HEK293T (cell line): ENCODE measurements around the gene COL6A3.

ENCODE experiments used
- CTCF ChIA-PET: fragments of 350-600 bp; formaldehyde crosslinking; extraction: SDS; loops from one replicate; lab custom pipeline; 2021; ENCODE audit warnings: antibody characterized with exemption, inconsistent platforms; lab: Yijun Ruan, JAX
- POLR2A ChIA-PET: fragments of 350-600 bp; formaldehyde crosslinking; extraction: SDS; loops from one replicate; lab custom pipeline; 2020; ENCODE audit warnings: antibody characterized with exemption, inconsistent platforms; lab: Yijun Ruan, JAX
- DNase-seq: peaks from one replicate; pipeline ENCODE4 v3.0.0; 2012; ENCODE audit warnings: mixed read lengths; ENCODE audit errors: extremely low spot score
- ARNT ChIP-seq: fragments of 450-650 bp; IDR thresholded peaks from 2 replicates; pipeline ENCODE4 v1.6.1; 2017; ENCODE audit warnings: mild to moderate bottlenecking
- BHLHE40 ChIP-seq: fragments of 450-650 bp; IDR thresholded peaks from 2 replicates; pipeline ENCODE4 v1.6.1; 2016; ENCODE audit warnings: mild to moderate bottlenecking, moderate library complexity, borderline replicate concordance
- CTBP1 ChIP-seq: fragments of 450-650 bp; IDR thresholded peaks from 2 replicates; pipeline ENCODE4 v1.6.1; 2016; ENCODE audit warnings: borderline replicate concordance
- ELF4 ChIP-seq: fragments of 450-650 bp; IDR thresholded peaks from 2 replicates; pipeline ENCODE4 v1.6.1; 2017; ENCODE audit warnings: antibody characterized with exemption
- FOXA1 ChIP-seq: fragments of 450-650 bp; IDR thresholded peaks from 2 replicates; pipeline ENCODE4 v1.6.1; 2016; ENCODE audit warnings: mild to moderate bottlenecking
- FOXK2 ChIP-seq: fragments of 450-650 bp; IDR thresholded peaks from 2 replicates; pipeline ENCODE4 v1.6.1; 2016; ENCODE audit warnings: mild to moderate bottlenecking
- FOXM1 ChIP-seq: fragments of 450-650 bp; IDR thresholded peaks from 2 replicates; pipeline ENCODE4 v1.6.1; 2017; ENCODE audit warnings: mild to moderate bottlenecking, borderline replicate concordance
- HDGF ChIP-seq: fragments of 450-650 bp; IDR thresholded peaks from 2 replicates; pipeline ENCODE4 v1.6.1; 2017; ENCODE audit warnings: antibody characterized with exemption, borderline replicate concordance
- L3MBTL2 ChIP-seq: fragments of 450-650 bp; conservative IDR thresholded peaks from 2 replicates; pipeline ENCODE4 v1.6.1; 2016; ENCODE audit warnings: mild to moderate bottlenecking
- LEF1 ChIP-seq: fragments of 450-650 bp; IDR thresholded peaks from 2 replicates; pipeline ENCODE4 v1.6.1; 2017; ENCODE audit warnings: mild to moderate bottlenecking, borderline replicate concordance
- NFRKB ChIP-seq: fragments of 450-650 bp; IDR thresholded peaks from 2 replicates; pipeline ENCODE4 v1.6.1; 2016; ENCODE audit warnings: mild to moderate bottlenecking, moderate library complexity
- SP1 ChIP-seq: fragments of 450-650 bp; IDR thresholded peaks from 2 replicates; pipeline ENCODE4 v1.6.1; 2017
- SUZ12 ChIP-seq: fragments of 450-650 bp; IDR thresholded peaks from 2 replicates; pipeline ENCODE4 v1.6.1; 2016; ENCODE audit warnings: mild to moderate bottlenecking
- TARDBP ChIP-seq: fragments of 450-650 bp; IDR thresholded peaks from 2 replicates; pipeline ENCODE4 v1.6.1; 2016
- ZNF384 ChIP-seq: fragments of 450-650 bp; IDR thresholded peaks from 2 replicates; pipeline ENCODE4 v1.6.1; 2016
- TF ChIP-seq, protein P1 (sequence below): fragments of 450-650 bp; IDR thresholded peaks from 2 replicates; pipeline ENCODE4 v1.6.1; 2016

The COL6A3 gene

DNA sequence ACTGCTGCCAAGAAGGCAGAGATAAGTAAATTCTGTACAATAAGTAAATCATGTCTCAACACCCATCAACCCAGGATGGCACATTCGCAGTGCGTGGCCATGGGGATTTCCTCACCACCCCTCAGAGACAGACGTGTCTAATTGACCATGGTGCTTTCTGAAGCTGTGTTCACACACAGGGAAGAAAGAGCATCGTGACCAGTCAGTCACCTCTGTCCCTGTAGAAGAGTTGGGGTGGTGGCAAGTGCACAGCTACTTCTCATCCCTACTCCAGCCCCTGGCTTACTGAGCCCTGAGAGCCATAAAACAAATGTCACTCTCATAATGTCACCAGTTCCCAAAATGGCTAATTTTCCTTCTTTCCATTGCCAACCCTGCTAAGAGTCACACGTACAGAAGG lies 41.8 kb upstream of the COL6A3 start:
- TF ChIP-seq SP1 (no peak), ZNF384 (no peak), BHLHE40 (no peak), TARDBP (no peak), FOXK2 (no peak)
- POLR2A ChIA-PET: no interaction called here
- CTCF ChIA-PET: interaction anchor here (0.8 kb wide), 1 partner anchor 12 kb away, joined by 5 read pairs; no protein-coding TSS in a partner anchor
- DNase-seq: no peak

DNA sequence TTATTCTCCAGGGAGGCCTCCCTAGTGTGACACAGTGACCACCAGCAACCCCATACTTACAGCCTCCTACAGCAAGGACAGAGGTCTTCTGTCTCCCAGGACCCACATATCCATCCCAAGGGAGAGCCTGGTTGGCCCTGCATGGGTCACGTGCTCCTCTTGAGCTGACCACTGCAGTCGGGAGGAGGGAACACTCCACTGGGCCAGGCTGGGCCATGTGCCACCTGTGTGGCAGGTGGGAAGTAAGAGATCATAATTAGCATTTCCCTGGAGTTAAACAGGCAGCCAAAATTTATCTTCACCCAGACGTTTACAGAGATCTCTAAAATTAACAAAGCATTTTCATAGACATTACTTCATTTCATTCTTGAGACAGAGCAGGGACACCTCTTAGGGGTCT lies 39.7 kb upstream of the COL6A3 start:
- ChIA-PET POLR2A (no interaction called here), CTCF (no interaction called here)
- no peak for DNase-seq
- TF ChIP-seq ELF4 (no peak), CTBP1 (no peak), FOXK2 (no peak), TARDBP (no peak), L3MBTL2 (no peak), ZNF384 (no peak), LEF1 (no peak), SP1 (no peak), BHLHE40 (no peak), HDGF (no peak), FOXM1 (no peak), ARNT (no peak)
- TF ChIP-seq, protein P1, sequence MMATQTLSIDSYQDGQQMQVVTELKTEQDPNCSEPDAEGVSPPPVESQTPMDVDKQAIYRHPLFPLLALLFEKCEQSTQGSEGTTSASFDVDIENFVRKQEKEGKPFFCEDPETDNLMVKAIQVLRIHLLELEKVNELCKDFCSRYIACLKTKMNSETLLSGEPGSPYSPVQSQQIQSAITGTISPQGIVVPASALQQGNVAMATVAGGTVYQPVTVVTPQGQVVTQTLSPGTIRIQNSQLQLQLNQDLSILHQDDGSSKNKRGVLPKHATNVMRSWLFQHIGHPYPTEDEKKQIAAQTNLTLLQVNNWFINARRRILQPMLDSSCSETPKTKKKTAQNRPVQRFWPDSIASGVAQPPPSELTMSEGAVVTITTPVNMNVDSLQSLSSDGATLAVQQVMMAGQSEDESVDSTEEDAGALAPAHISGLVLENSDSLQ: no peak

DNA sequence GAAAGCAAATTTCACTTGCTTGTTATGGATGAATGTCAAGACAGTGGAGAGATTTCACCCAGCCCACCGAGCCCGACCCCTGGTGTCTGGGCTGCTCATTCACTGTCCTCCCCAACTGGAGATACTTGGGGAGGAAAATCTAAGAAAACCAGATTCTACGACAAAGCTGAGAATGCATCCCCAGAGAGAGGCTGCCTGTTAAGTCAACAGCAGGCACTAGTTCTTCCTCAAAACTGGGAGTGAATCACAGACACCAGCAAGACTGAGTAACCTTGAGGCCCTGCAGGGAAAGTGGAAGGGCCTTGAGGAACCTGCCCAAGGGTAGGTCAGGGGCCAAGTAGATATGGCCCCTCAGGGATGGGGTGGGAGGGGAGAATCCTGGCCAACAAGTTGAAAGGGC lies 38.9 kb upstream of the COL6A3 start:
- ChIA-PET POLR2A (no interaction called here), CTCF (no interaction called here)
- DNase-seq: no peak
- TF ChIP-seq SUZ12 (no peak), FOXK2 (no peak), CTBP1 (no peak), BHLHE40 (no peak), L3MBTL2 (no peak), ZNF384 (no peak), NFRKB (no peak), HDGF (no peak), LEF1 (no peak), ELF4 (no peak), FOXM1 (no peak), SP1 (no peak), TARDBP (no peak), FOXA1 (no peak), ARNT (no peak)
- TF ChIP-seq, protein P1: no peak

DNA sequence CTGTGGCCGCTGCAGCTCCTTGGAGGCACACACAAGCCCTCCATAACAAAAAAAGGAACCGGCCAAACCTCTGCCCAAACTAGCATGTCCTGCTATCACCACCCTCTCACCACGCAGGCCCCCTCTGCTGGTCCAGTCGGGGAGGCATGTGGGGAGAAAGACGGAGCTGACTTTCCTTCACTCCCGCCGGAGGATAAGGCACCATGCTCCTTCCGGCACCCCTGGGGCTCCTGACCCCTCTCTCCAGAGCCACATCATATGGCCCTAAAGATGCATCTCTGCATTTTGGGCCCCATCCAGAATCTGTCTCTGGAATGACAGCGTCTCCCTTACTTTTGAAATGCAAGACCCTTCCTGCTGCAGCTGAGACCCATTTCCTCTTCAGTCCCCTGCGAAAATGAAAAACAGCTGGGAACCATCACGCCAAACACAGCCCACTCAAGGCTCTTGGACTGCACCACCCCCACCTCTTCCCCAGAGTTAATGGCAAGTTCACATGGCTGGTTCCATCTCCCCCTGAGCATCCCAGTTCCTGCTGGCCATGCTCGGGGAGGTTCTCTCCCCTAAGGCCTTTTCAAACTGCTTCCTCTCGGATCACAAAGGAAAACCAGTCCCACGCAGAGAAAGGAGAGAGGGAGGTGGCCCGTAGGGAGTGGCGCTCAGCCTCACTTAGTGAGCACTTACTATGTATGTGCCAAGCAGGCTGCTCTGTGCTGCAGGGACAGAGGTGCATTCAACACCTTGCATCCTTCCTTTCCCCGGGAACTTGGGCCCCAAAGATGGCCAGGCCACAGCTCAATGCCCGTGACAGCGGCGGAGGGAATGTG lies 37.9 kb upstream of the COL6A3 start:
- POLR2A ChIA-PET: no interaction called here
- CTCF ChIA-PET: interaction anchor here (1.1 kb wide), 1 partner anchor 17 kb away, joined by 3 read pairs; no protein-coding TSS in a partner anchor
- no peak for TF ChIP-seq CTBP1
- no peak for TF ChIP-seq SUZ12
- TF ChIP-seq, protein P1: no peak
- no peak for TF ChIP-seq ARNT
- TF ChIP-seq ZNF384: no peak
- no peak for TF ChIP-seq FOXA1
- TF ChIP-seq BHLHE40: no peak
- no peak for TF ChIP-seq FOXK2
- no peak for TF ChIP-seq SP1
- TF ChIP-seq HDGF: no peak
- no peak for TF ChIP-seq L3MBTL2
- TF ChIP-seq TARDBP: no peak
- no peak for TF ChIP-seq NFRKB
- TF ChIP-seq FOXM1: no peak
- no peak for TF ChIP-seq LEF1
- TF ChIP-seq ELF4: no peak
- no peak for DNase-seq

DNA sequence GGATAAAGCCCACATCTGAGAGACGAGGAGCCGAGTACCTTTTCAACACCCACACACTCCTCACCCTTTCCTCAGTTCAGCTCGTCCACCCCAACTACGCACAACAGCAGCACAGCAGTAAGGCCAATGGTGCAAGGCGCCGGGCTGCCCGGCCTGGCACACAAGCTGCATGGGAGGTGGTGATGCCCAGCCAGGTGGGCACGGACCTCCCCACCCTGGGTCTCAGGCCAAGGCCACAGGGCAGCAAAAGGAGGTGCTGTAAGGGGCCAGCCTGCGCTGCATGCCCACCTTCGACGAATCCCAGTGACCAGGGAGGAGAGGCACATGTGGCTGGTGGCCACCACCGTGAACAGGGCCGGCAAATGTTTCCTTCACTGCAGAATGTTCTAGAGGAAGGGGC lies 36.6 kb upstream of the COL6A3 start:
- ChIA-PET POLR2A (no interaction called here), CTCF (interaction anchor here (0.7 kb wide), 1 partner anchor 9 kb away, joined by 3 read pairs; no protein-coding TSS in a partner anchor)
- TF ChIP-seq FOXK2 (no peak), LEF1 (no peak)
- DNase-seq: no peak

DNA sequence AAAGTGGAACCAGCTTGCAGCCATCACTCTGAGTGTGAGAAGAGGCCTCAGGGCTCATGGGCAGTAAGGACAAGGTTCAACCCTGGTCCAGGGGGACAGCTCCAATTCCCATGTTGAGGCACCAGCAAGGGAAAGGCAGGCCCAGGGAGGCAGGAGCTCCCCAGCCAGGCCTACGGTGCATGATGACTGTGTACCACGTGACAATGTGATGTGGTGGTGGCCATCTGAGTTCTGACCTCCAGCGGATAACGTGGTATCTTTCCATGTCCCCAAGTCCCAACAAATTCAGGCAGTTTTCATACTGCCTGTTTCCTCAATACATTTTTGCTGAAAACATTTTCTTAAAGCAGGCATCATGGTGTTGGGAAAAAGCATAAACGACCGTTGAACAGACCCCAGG lies 36.1 kb upstream of the COL6A3 start:
- ChIA-PET CTCF (no interaction called here), POLR2A (interaction anchor here (0.8 kb wide), 1 partner anchor 21 kb away, joined by 3 read pairs; no protein-coding TSS in a partner anchor)
- TF ChIP-seq FOXA1: no peak
- no peak for TF ChIP-seq HDGF
- TF ChIP-seq ZNF384: no peak
- no peak for TF ChIP-seq ELF4
- DNase-seq: no peak
